HEK293 (cell line): Measurements from ENCODE around the gene MSLN.

Source experiments
- AEBP2 ChIP-seq: fragments of 450-650 bp; formaldehyde crosslinking; IDR thresholded peaks from 2 replicates; pipeline ENCODE4 v1.5.1; 2016; ENCODE audit warnings: missing biosample characterization, missing genetic modification characterization, borderline replicate concordance
- EGR2 ChIP-seq: fragments of 450-650 bp; formaldehyde crosslinking; IDR thresholded peaks from 2 replicates; pipeline ENCODE4 v1.5.1; 2016; ENCODE audit warnings: low read depth, missing biosample characterization, missing genetic modification characterization
- GLI2 ChIP-seq: fragments of 450-650 bp; formaldehyde crosslinking; IDR thresholded peaks from 2 replicates; pipeline ENCODE4; 2017; ENCODE audit warnings: missing biosample characterization, missing genetic modification characterization, low read depth, borderline replicate concordance
- GLI4 ChIP-seq: fragments of 450-650 bp; formaldehyde crosslinking; IDR thresholded peaks from 2 replicates; pipeline ENCODE4 v1.5.1; 2016; ENCODE audit warnings: missing biosample characterization, missing genetic modification characterization
- KLF1 ChIP-seq: fragments of 450-650 bp; formaldehyde crosslinking; IDR thresholded peaks from 2 replicates; pipeline ENCODE4 v1.5.1; 2016; ENCODE audit warnings: missing biosample characterization, missing genetic modification characterization
- KLF8 ChIP-seq: fragments of 450-650 bp; formaldehyde crosslinking; IDR thresholded peaks from 2 replicates; pipeline ENCODE4 v1.5.1; 2016; ENCODE audit warnings: missing biosample characterization, missing genetic modification characterization
- OVOL3 ChIP-seq: fragments of 450-650 bp; formaldehyde crosslinking; IDR thresholded peaks from 2 replicates; pipeline ENCODE4 v1.5.1; 2016; ENCODE audit warnings: missing biosample characterization, missing genetic modification characterization
- REPIN1 ChIP-seq: fragments of 450-650 bp; formaldehyde crosslinking; IDR thresholded peaks from 2 replicates; pipeline ENCODE4 v1.5.1; 2017; ENCODE audit warnings: missing biosample characterization, missing genetic modification characterization, low read depth
- SP3 ChIP-seq: fragments of 450-650 bp; formaldehyde crosslinking; IDR thresholded peaks from 2 replicates; pipeline ENCODE4 v1.5.1; 2016; ENCODE audit warnings: missing biosample characterization, missing genetic modification characterization
- SP7 ChIP-seq: fragments of 450-650 bp; formaldehyde crosslinking; IDR thresholded peaks from 2 replicates; pipeline ENCODE4 v1.5.1; 2016; ENCODE audit warnings: missing biosample characterization, missing genetic modification characterization
- TSHZ1 ChIP-seq: fragments of 450-650 bp; formaldehyde crosslinking; IDR thresholded peaks from 2 replicates; pipeline ENCODE4 v1.5.1; 2016; ENCODE audit warnings: missing biosample characterization, missing genetic modification characterization, borderline replicate concordance
- WT1 ChIP-seq: fragments of 450-650 bp; formaldehyde crosslinking; IDR thresholded peaks from 2 replicates; pipeline ENCODE4 v1.5.1; 2016; ENCODE audit warnings: missing biosample characterization, missing genetic modification characterization
- ZBTB17 ChIP-seq: fragments of 450-650 bp; formaldehyde crosslinking; IDR thresholded peaks from 2 replicates; pipeline ENCODE4 v1.5.1; 2016; ENCODE audit warnings: missing biosample characterization, missing genetic modification characterization
- ZBTB21 ChIP-seq: fragments of 450-650 bp; formaldehyde crosslinking; IDR thresholded peaks from 2 replicates; pipeline ENCODE4 v1.5.1; 2017; ENCODE audit warnings: missing biosample characterization, missing genetic modification characterization
- ZFP69B ChIP-seq: fragments of 450-650 bp; formaldehyde crosslinking; IDR thresholded peaks from 2 replicates; pipeline ENCODE4 v1.5.1; 2016; ENCODE audit warnings: missing biosample characterization, missing genetic modification characterization
- ZIC2 ChIP-seq: fragments of 450-650 bp; formaldehyde crosslinking; IDR thresholded peaks from 2 replicates; pipeline ENCODE4 v1.5.1; 2016; ENCODE audit warnings: missing biosample characterization, missing genetic modification characterization
- ZNF155 ChIP-seq: fragments of 450-650 bp; formaldehyde crosslinking; IDR thresholded peaks from 2 replicates; pipeline ENCODE4 v1.5.1; 2016; ENCODE audit warnings: missing biosample characterization, missing genetic modification characterization
- ZNF157 ChIP-seq: fragments of 450-650 bp; formaldehyde crosslinking; IDR thresholded peaks from 2 replicates; pipeline ENCODE4 v1.5.1; 2016; ENCODE audit warnings: missing biosample characterization, missing genetic modification characterization
- ZNF2 ChIP-seq: fragments of 450-650 bp; formaldehyde crosslinking; IDR thresholded peaks from 2 replicates; pipeline ENCODE4 v1.5.1; 2016; ENCODE audit warnings: missing biosample characterization, missing genetic modification characterization
- ZNF335 ChIP-seq: fragments of 450-650 bp; formaldehyde crosslinking; conservative IDR thresholded peaks from 2 replicates; pipeline ENCODE4 v1.5.1; 2016; ENCODE audit warnings: missing biosample characterization, missing genetic modification characterization
- ZNF341 ChIP-seq: fragments of 450-650 bp; formaldehyde crosslinking; IDR thresholded peaks from 2 replicates; pipeline ENCODE4; 2016; ENCODE audit warnings: low read depth, missing biosample characterization, missing genetic modification characterization
- ZNF366 ChIP-seq: fragments of 450-650 bp; formaldehyde crosslinking; conservative IDR thresholded peaks from 2 replicates; pipeline ENCODE4 v1.5.1; 2016; ENCODE audit warnings: missing biosample characterization, missing genetic modification characterization
- ZNF391 ChIP-seq: fragments of 450-650 bp; formaldehyde crosslinking; IDR thresholded peaks from 2 replicates; pipeline ENCODE4 v1.5.1; 2016; ENCODE audit warnings: low read depth, missing biosample characterization, missing genetic modification characterization, borderline replicate concordance
- ZNF404 ChIP-seq: fragments of 450-650 bp; formaldehyde crosslinking; IDR thresholded peaks from 2 replicates; pipeline ENCODE4 v1.5.1; 2017; ENCODE audit warnings: missing biosample characterization, missing genetic modification characterization
- ZNF426 ChIP-seq: fragments of 450-650 bp; formaldehyde crosslinking; IDR thresholded peaks from 2 replicates; pipeline ENCODE4 v1.5.1; 2017; ENCODE audit warnings: missing biosample characterization, missing genetic modification characterization, mild to moderate bottlenecking, inconsistent platforms, moderate library complexity
- ZNF558 ChIP-seq: fragments of 450-650 bp; formaldehyde crosslinking; IDR thresholded peaks from 2 replicates; pipeline ENCODE4 v1.5.1; 2016; ENCODE audit warnings: missing biosample characterization, missing genetic modification characterization
- ZNF624 ChIP-seq: fragments of 450-650 bp; formaldehyde crosslinking; IDR thresholded peaks from 2 replicates; pipeline ENCODE4 v1.5.1; 2017; ENCODE audit warnings: missing biosample characterization, missing genetic modification characterization
- ZNF629 ChIP-seq: fragments of 450-650 bp; formaldehyde crosslinking; IDR thresholded peaks from 2 replicates; pipeline ENCODE4 v1.5.1; 2017; ENCODE audit warnings: missing biosample characterization, missing genetic modification characterization
- ZNF645 ChIP-seq: fragments of 450-650 bp; formaldehyde crosslinking; IDR thresholded peaks from 2 replicates; pipeline ENCODE4; 2016; ENCODE audit warnings: missing biosample characterization, missing genetic modification characterization
- ZNF658 ChIP-seq: fragments of 450-650 bp; formaldehyde crosslinking; IDR thresholded peaks from 2 replicates; pipeline ENCODE4; 2016; ENCODE audit warnings: missing biosample characterization, missing genetic modification characterization
- ZNF660 ChIP-seq: fragments of 450-650 bp; IDR thresholded peaks from 2 replicates; pipeline ENCODE4 v1.5.1; 2018; ENCODE audit warnings: missing biosample characterization, mild to moderate bottlenecking, missing genetic modification characterization
- ZNF747 ChIP-seq: fragments of 450-650 bp; formaldehyde crosslinking; IDR thresholded peaks from 2 replicates; pipeline ENCODE4 v1.5.1; 2016; ENCODE audit warnings: missing biosample characterization, missing genetic modification characterization
- ZNF776 ChIP-seq: fragments of 450-650 bp; formaldehyde crosslinking; IDR thresholded peaks from 2 replicates; pipeline ENCODE4 v1.5.0; 2017; ENCODE audit warnings: missing biosample characterization, missing genetic modification characterization, borderline replicate concordance
- ZNF843 ChIP-seq: fragments of 450-650 bp; formaldehyde crosslinking; IDR thresholded peaks from 2 replicates; pipeline ENCODE4 v1.5.1; 2016; ENCODE audit warnings: missing biosample characterization, missing genetic modification characterization
- ZSCAN5A ChIP-seq: fragments of 450-650 bp; formaldehyde crosslinking; IDR thresholded peaks from 2 replicates; pipeline ENCODE4 v1.5.1; 2016; ENCODE audit warnings: missing biosample characterization, missing genetic modification characterization

MSLN gene

GRCh38 chr16:728131-728889 is 32.2 kb upstream of the MSLN start (continued):
- TF ChIP-seq KLF1, result peak; percentile 72
- TF ChIP-seq ZNF366 (tag by site-specific recombination), result no peak
- no peak for TF ChIP-seq ZNF747 (tag by site-specific recombination)
- TF ChIP-seq ZNF155 (tag by site-specific recombination), result no peak
- 0 out of 2 replicates have a peak, but pooled peaks have one; percentile 24 for TF ChIP-seq SP7 (tag by site-specific recombination)
- TF ChIP-seq ZNF341 (tag by site-specific recombination), result no peak
- TF ChIP-seq ZNF658, result no peak
- TF ChIP-seq KLF8 (tag by site-specific recombination), result peak; percentile 34
- no peak for TF ChIP-seq ZNF660 (tag by site-specific recombination)
- no peak for TF ChIP-seq TSHZ1
- TF ChIP-seq GLI2 (tag by site-specific recombination), result no peak
- TF ChIP-seq WT1 (tag by site-specific recombination), result no peak
- TF ChIP-seq ZNF776 (tag by site-specific recombination), result no peak
- TF ChIP-seq ZNF335 (tag by site-specific recombination), result no peak
- TF ChIP-seq ZFP69B (tag by site-specific recombination), result peak; percentile 72
- no peak for TF ChIP-seq ZNF645 (tag by site-specific recombination)
- TF ChIP-seq ZNF629 (tag by site-specific recombination), result peak; percentile 46; the same call in 1 of the 2 replicates
- peak; percentile 32; the same call in 1 of the 2 replicates for TF ChIP-seq ZBTB17 (tag by site-specific recombination)
- peak; percentile 61; the same call in 1 of the 2 replicates for TF ChIP-seq ZNF2 (tag by site-specific recombination)
- TF ChIP-seq ZNF426, result no peak
- TF ChIP-seq OVOL3, result no peak
- peak; percentile 78 for TF ChIP-seq ZIC2
- TF ChIP-seq ZNF624 (tag by site-specific recombination), result no peak
- peak; percentile 11; the same call in 1 of the 2 replicates for TF ChIP-seq EGR2 (tag by site-specific recombination)
- no peak for TF ChIP-seq ZNF558 (tag by site-specific recombination)
- no peak for TF ChIP-seq ZBTB21 (tag by site-specific recombination)
- 0 out of 2 replicates have a peak, but pooled peaks have one; percentile 27 for TF ChIP-seq ZSCAN5A (tag by site-specific recombination)
- TF ChIP-seq ZNF391, result no peak
- no peak for TF ChIP-seq GLI4
- no peak for TF ChIP-seq ZNF404 (tag by site-specific recombination)
- no peak for TF ChIP-seq ZNF843 (tag by site-specific recombination)
- no peak for TF ChIP-seq ZNF157 (tag by site-specific recombination)
- TF ChIP-seq AEBP2 (tag by site-specific recombination), result no peak
- TF ChIP-seq SP3 (tag by site-specific recombination), result peak; percentile 64
- no peak for TF ChIP-seq REPIN1 (tag by site-specific recombination)
